ENCODE data around the gene GLIS2.

GLIS2 gene

DNA sequence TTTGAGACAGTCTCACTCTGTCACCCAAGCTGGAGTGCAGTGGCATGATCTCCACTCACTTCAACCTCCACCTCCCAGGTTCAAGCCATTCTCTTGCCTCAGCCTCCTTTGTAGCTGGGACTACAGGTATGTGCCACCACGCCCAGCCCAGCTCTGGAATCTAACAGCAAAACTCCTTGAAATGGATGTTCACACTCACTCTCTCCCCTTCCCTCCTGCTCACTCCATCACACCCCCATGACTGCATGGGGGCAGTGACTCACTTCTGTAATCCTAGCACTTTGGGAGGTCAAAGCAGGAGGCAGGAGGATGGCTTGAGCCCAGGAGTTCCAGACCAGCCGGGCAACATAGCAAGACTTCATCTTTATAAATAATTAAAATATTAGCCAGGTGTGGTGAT is 31.9 kb upstream of the GLIS2 start:
- peaks cover 4% of the 10 kb centered on the region for H3K4me1 ChIP-seq (ENCODE audit: low read length)
- no peaks in the 10 kb centered on the region for H3K36me3 ChIP-seq (replicated peaks; ENCODE audit: low read depth, low read length)
- no peaks in the 10 kb centered on the region for H4K20me1 ChIP-seq (ENCODE audit: insufficient read depth, low read length)
- no peak overlapping the region for H3K4me2 ChIP-seq (ENCODE audit: low read length)
- no peak overlapping the region for H3K27ac ChIP-seq (ENCODE audit: low read length)
- H3K9me3 ChIP-seq (ENCODE audit: insufficient read depth, low read length), result no peaks in the 10 kb centered on the region
- TF ChIP-seq CTCF (IDR thresholded peaks at IDR 0.05; ENCODE audit: low read depth, low read length), result no peak
- TF ChIP-seq EZH2phosphoT487 (IDR thresholded peaks at IDR 0.05; ENCODE audit: low read depth), result no peak
- no peak overlapping the region for H3K9ac ChIP-seq (ENCODE audit: low read length)
- H2AFZ ChIP-seq (ENCODE audit: low read depth, low read length), result no peak overlapping the region
- H3K4me3 ChIP-seq (ENCODE audit: low read length), result no peak overlapping the region
- peaks cover 5% of the 10 kb centered on the region; the same call in 1 of the 2 replicates for H3K27me3 ChIP-seq (ENCODE audit: low read depth, low read length)
- no peaks in the 10 kb centered on the region for H3K79me2 ChIP-seq (ENCODE audit: low read length)

- Histone ChIP-seq H2AFZ (ENCODE audit: low read depth, low read length) (no peak overlapping the region), H3K4me2 (ENCODE audit: low read length) (no peak overlapping the region), H3K79me2 (ENCODE audit: low read length) (no peaks in the 10 kb centered on the region), H3K27me3 (ENCODE audit: low read depth, low read length) (peaks cover 5% of the 10 kb centered on the region; the same call in 1 of the 2 replicates), H3K36me3 (replicated peaks; ENCODE audit: low read depth, low read length) (no peaks in the 10 kb centered on the region), H4K20me1 (ENCODE audit: insufficient read depth, low read length) (no peaks in the 10 kb centered on the region), H3K4me1 (ENCODE audit: low read length) (peaks cover 4% of the 10 kb centered on the region), H3K27ac (ENCODE audit: low read length) (no peak overlapping the region), H3K9me3 (ENCODE audit: insufficient read depth, low read length) (no peaks in the 10 kb centered on the region), H3K9ac (ENCODE audit: low read length) (no peak overlapping the region), H3K4me3 (ENCODE audit: low read length) (no peak overlapping the region)
- no peak for TF ChIP-seq CTCF (IDR thresholded peaks at IDR 0.05; ENCODE audit: low read depth, low read length)
- TF ChIP-seq EZH2phosphoT487 (IDR thresholded peaks at IDR 0.05; ENCODE audit: low read depth), result no peak
Observed at GRCh38 chr16:4285167-4285566, 30.7 kb upstream of the GLIS2 start.

GRCh38 chr16:4288148-4288921 is 27.5 kb upstream of the GLIS2 start:
- Histone ChIP-seq H3K9me3 (ENCODE audit: insufficient read depth, low read length) (no peaks in the 10 kb centered on the region), H3K9ac (ENCODE audit: low read length) (peak overlapping the region; percentile 55), H3K36me3 (replicated peaks; ENCODE audit: low read depth, low read length) (no peaks in the 10 kb centered on the region), H4K20me1 (ENCODE audit: insufficient read depth, low read length) (no peaks in the 10 kb centered on the region), H3K27ac (ENCODE audit: low read length) (no peak overlapping the region), H3K4me3 (ENCODE audit: low read length) (peak overlapping the region; percentile 71), H3K27me3 (ENCODE audit: low read depth, low read length) (peaks cover 4% of the 10 kb centered on the region; the same call in 1 of the 2 replicates), H3K4me1 (ENCODE audit: low read length) (peaks cover 4% of the 10 kb centered on the region), H2AFZ (ENCODE audit: low read depth, low read length) (peak overlapping the region; percentile 96), H3K79me2 (ENCODE audit: low read length) (no peaks in the 10 kb centered on the region), H3K4me2 (ENCODE audit: low read length) (peak overlapping the region; percentile 82)
- TF ChIP-seq CTCF (IDR thresholded peaks at IDR 0.05; ENCODE audit: low read depth, low read length) (peak; percentile 97), EZH2phosphoT487 (IDR thresholded peaks at IDR 0.05; ENCODE audit: low read depth) (no peak)

GRCh38 chr16:4290236-4290830 is 25.5 kb upstream of the GLIS2 start:
- Histone ChIP-seq H4K20me1 (ENCODE audit: insufficient read depth, low read length) (no peaks in the 10 kb centered on the region), H2AFZ (ENCODE audit: low read depth, low read length) (no peak overlapping the region), H3K4me1 (ENCODE audit: low read length) (peaks cover 4% of the 10 kb centered on the region), H3K4me2 (ENCODE audit: low read length) (no peak overlapping the region), H3K9ac (ENCODE audit: low read length) (no peak overlapping the region), H3K27ac (ENCODE audit: low read length) (no peak overlapping the region), H3K9me3 (ENCODE audit: insufficient read depth, low read length) (no peaks in the 10 kb centered on the region), H3K27me3 (ENCODE audit: low read depth, low read length) (no peaks in the 10 kb centered on the region), H3K4me3 (ENCODE audit: low read length) (no peak overlapping the region), H3K79me2 (ENCODE audit: low read length) (no peaks in the 10 kb centered on the region), H3K36me3 (replicated peaks; ENCODE audit: low read depth, low read length) (no peaks in the 10 kb centered on the region)
- TF ChIP-seq EZH2phosphoT487 (IDR thresholded peaks at IDR 0.05; ENCODE audit: low read depth) (no peak), CTCF (IDR thresholded peaks at IDR 0.05; ENCODE audit: low read depth, low read length) (no peak)

Measured in OCI-LY3 (cell line).